HG02610 (cell line): ENCODE measurements around the gene ITM2C.

Source experiments
- ATAC-seq: cut with Tn5 transposase; IDR thresholded peaks from one replicate; pipeline ENCODE4 v1.9.1; 2021; ENCODE audit warnings: mild to moderate bottlenecking, moderate library complexity; ENCODE audit not compliant: unreplicated experiment

ITM2C gene

DNA sequence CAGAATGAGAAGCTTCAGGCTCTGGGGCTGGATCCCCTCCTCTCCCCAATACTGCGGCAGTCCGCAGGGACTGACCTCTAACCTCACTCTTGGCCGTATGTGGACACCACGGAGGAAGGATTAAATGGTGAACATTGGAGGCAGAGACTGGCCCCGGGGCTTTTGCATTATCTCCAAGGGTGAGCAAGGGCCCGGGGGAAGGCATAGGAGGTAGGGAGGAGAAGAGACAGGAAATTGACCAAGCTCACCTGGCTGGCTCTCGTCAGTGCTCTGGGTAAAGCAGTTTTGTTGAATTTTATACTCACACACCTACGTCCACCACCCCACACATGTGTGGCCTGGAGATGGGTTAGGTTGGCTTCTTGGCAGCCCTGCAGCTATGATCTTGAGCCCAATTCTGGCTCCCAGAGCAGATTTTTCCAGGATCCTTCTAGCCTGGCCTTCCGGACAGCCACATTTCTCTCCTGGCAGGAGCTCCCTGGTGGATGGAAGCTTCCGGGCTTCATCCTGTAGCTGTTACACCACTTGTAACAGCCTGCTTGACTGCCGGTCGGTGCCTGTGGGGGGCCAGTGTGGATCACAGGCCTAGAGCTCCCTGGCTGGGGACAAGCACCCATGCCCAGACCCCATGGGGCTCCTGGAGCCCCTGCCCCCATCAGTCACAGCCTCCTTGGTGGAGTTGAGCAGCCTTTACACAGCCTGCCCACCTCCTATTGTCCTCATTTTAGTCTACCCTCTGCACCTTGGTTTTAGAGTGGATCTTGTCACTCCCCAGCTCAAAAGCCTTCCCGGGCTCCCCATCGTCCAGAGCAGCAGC is 7.6 kb downstream of the ITM2C start:
- peak; percentile 0 for ATAC-seq

DNA sequence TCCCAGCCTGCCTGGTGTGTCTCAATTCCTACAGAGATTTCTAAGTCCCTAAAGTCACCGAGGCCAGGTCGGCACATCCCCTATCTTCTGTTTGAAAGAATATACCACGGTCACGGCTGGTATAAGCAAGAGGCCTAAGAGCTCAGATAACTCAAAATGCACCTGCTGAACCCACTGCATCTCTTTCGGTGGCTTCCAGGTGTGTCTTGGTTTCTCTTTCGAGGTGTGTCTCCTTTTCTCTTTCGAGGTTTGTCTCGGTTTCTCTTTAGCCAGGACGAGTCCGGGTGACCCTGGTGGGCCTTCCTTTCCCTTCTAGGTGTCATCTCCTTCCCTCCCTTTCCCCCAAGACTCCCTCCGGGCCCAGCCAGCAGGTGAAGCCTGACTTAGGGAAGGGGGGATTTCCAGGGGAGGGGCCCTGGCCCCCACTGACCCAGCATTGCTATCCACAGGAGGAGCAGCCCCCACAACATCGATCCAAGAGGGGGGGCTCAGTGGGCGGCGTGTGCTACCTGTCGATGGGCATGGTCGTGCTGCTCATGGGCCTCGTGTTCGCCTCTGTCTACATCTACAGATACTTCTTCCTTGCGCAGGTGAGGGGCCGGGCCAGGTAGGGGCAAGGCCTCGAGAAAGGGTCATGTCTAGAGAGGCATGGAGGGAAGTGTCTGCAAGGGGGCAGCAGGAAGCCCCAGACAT is 8.4 kb downstream of the ITM2C start:
- peak; percentile 62 for ATAC-seq

DNA sequence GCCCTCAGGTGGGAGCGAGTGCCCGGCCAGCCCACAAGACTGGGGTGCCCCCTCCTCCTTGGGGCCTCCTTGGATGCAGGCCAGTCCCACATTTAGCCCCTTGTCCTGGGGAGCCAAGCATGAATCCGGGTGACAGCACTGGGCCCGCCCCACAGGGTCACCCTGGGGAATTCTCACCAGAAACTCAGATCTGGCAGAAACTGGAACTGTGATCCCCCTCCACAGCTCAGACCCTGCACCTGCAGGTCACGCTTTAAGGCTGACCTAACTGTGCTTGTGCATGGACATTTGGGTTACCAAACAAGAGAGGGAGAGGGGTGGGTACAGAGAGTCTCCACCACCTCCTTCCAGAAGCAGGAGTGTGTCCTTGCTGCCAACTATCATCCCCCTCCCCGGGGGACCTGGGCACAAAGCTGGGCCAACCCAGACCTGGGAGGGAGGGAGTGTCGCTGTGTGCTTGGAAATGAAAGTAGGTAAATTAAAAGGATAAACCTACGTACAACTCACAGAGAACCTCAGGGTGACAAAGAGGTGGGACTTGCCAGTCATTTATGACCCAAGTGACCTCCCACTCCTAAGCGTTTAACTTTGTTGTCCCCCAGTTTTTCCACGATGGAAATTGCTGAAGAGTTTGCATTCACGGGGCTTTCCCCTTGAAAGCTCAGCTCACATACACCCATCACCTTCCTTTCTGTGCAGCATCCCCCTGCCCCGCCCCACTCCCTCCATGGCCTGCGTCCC is 9.1 kb downstream of the ITM2C start:
- peak; percentile 76 for ATAC-seq

DNA sequence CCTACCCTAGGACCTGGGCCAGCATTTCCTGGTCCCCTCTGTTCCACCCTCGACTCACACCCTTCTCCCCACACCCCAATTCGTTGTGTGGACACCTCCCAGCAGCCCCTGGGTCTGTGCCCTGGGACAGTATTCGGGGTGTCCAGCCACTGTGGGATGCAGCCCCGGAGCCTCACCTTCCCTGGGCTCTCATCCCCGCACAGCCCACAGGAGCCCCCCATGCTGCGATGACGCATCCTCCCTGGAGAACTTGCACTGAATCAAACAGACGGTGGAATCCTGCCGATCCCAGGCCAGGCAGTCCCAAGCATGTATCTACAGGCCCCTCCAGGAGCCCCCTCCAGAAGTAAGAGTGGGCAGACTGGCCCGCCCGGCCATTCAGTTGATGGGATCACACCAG is 9.7 kb downstream of the ITM2C start:
- no peak for ATAC-seq

DNA sequence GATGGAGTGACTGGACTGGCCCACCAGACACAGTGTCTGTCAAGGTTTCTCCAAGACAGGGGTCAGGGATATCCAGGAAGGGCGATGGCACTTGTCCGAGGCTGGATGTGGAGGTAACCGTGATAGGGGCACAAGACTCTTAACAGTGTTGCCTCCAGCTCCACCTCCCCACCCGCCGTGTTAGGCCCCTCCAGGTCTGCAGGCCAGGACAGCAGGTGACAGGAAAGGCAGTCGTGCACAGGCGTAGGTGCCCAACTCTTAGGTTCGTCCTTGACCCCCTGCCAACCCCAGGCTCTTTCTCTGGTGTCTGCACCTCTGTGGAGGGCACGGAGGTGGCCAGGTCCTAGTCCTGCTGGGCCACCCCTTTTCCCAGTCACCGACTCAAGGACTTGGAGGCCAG is 10.1 kb downstream of the ITM2C start:
- no peak for ATAC-seq

DNA sequence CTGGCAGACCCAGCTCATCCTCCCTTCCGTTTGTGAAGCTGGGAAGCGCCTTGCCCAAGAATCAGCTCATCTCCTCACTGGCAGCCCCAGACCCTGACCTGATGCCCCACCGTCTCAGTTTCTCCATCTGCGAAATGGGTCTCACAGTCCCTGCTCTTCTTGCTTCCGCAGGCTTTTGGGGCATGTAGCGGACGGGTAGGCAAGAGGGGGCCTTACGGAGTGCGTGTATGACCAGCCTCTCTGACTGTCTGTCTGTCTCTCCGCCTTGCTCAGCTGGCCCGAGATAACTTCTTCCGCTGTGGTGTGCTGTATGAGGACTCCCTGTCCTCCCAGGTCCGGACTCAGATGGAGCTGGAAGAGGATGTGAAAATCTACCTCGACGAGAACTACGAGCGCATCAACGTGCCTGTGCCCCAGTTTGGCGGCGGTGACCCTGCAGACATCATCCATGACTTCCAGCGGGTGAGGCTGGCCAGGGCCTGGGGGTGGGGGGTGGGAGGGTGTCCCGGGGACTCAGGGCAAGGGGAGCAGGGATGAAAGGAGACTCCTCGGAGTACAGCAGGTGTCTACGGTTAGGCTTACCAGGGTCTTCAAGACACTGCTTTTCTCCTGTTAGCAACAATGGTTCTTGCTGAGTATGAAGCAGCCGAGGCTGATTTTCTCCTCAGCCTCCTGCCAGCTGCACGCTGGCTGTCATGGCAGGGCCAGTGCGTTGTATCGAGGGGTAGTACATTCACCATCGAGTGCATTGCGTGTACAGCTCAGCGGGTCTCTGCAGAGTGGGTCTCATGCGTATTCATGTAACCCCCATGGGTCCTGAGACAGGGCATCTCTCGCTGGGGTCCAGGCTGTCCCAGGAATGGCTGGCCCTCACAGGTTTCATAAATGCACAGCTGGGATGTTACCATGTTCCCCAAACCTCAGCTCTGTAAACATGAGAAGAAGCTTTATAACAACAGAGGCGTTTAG is 10.9 kb downstream of the ITM2C start:
- no peak for ATAC-seq

DNA sequence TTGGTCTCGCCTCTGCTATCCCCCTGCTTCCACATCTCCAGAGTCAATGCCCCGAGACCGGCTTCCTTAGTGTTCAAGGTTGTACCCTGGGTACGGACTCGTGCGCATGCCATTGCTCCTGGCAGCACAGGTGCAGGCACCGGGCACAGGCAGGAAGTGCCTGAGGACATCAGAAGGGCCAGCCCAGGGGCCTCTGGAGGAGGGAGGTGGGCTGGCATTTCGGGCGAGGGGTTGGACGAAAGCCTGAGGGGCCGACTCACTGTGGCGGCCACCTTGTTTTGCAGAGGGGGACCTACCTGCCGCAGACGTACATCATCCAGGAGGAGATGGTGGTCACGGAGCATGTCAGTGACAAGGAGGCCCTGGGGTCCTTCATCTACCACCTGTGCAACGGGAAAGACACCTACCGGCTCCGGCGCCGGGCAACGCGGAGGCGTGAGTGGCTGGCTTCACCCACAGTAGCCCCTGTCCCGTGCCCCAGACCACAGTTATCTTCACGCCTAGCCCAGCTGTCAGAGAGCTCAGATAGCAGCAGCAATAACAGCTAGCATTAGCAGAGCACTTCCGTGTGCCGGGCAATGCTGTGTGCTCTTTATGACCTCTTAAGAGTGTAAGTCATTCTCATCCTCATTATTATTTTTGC is 12.5 kb downstream of the ITM2C start:
- ATAC-seq: no peak

DNA sequence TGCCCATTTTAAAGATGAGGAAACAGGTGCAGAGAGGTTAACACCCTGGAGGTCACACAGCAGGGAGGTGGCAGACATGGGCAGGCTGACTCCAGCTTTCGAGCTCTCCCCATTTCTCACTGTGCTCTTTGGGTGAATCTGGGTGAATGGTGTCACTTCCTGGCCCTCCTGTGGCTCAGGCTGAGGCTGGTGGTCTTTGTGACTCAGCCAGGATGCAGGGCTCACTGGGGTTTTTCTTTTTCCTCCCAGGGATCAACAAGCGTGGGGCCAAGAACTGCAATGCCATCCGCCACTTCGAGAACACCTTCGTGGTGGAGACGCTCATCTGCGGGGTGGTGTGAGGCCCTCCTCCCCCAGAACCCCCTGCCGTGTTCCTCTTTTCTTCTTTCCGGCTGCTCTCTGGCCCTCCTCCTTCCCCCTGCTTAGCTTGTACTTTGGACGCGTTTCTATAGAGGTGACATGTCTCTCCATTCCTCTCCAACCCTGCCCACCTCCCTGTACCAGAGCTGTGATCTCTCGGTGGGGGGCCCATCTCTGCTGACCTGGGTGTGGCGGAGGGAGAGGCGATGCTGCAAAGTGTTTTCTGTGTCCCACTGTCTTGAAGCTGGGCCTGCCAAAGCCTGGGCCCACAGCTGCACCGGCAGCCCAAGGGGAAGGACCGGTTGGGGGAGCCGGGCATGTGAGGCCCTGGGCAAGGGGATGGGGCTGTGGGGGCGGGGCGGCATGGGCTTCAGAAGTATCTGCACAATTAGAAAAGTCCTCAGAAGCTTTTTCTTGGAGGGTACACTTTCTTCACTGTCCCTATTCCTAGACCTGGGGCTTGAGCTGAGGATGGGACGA is 13.2 kb downstream of the ITM2C start:
- no peak for ATAC-seq

DNA sequence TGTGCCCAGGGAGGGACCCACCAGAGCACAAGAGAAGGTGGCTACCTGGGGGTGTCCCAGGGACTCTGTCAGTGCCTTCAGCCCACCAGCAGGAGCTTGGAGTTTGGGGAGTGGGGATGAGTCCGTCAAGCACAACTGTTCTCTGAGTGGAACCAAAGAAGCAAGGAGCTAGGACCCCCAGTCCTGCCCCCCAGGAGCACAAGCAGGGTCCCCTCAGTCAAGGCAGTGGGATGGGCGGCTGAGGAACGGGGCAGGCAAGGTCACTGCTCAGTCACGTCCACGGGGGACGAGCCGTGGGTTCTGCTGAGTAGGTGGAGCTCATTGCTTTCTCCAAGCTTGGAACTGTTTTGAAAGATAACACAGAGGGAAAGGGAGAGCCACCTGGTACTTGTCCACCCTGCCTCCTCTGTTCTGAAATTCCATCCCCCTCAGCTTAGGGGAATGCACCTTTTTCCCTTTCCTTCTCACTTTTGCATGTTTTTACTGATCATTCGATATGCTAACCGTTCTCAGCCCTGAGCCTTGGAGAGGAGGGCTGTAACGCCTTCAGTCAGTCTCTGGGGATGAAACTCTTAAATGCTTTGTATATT is 14.0 kb downstream of the ITM2C start:
- ATAC-seq: no peak

DNA sequence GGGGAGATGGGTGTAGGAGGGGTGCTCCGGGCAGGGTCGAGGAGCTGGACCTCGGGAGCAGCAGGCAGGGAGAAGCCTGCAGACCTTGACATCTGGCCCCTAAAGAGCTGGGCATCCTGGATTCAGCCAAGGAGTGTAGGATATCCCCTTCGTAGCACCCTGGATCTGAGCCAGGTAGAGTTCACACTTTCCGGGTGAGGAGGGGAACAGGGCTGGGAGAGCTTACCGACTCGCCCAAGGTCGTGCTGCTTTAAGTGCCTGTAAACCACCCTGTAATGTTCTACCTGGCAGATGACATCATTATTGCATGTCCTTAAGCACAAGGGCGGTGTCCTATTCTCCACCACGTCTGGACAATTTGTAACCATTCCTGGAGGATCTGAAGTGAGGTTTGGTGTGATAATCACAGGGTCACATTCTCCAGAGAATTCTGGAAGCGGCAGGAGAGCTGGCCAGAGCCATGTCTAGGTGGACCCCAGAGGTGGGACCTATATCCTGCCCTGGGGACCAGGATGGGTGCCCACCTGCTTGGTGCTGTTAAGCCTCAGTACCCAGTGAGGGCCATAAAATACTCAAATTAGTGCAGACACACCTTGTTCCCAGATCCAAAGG is 14.6 kb downstream of the ITM2C start:
- ATAC-seq: no peak

DNA sequence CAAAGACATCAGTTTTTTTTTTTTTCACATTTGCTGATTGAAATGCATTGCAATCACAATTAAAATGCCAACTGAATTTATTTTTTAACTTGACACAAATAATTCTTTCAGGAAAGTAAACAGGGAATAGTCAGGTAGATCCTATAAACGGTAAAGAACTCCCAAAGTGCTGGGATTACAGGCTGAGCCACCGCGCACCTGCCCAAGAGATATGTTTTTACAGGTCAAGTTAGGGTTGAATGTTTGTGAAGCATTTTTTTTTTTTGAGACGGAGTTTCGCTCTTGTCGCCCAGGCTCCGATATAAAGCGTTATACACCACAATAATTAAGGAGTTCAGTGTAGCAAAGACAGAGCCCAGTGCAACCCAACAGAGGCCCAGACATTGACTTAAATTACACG is 15.1 kb downstream of the ITM2C start:
- no peak for ATAC-seq

DNA sequence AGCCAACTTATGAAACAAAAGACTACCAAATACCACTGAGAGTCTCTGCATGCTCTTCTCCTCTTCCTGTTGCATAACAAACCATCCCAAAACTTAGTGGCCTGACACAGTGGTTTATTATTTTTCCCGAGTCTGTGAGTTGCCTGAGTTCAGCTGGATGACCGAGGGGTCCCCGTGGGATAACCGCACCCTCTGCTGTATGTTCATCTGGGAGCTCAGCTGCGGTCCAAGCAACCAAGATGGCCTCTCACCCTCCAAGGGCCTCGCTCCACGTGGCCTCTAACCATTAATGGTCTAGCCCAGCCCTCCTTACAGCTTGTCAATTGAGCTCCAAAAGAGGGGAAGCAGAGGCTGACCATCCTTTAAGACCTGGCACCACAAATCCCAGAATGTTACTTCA is 17.1 kb downstream of the ITM2C start:
- ATAC-seq: no peak

DNA sequence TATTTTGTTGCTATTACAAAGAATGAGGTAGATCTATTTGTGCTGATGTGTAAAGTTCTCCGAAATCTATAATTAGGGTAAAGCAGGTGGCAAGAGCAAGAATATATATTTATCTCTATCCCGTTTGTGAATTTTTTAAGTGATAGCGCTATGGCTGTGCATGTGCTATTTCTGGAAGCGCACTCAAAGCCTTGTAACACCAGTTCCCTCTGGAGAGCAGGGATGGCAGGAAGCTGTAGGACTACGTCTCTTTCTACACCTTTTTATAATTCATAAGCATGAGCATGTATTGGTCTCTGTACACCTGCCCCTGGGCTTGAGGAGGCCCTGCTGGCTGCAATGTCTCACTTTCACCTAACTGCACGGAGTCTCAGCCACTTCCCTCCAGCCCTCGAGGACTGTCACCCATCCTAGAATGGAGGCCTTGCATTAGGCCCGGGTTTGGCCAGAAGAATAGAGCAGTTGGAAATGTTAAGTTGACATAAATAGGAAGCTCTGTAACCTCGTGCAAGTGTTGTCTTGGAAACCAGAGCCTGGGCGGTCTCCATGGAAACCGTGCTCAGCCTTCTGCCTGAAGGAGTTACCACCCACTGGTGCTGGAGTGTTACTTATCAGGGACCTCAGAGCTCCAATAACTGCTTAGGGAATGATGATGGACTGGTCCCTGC is 20.9 kb downstream of the ITM2C start:
- peak; percentile 54 for ATAC-seq

DNA sequence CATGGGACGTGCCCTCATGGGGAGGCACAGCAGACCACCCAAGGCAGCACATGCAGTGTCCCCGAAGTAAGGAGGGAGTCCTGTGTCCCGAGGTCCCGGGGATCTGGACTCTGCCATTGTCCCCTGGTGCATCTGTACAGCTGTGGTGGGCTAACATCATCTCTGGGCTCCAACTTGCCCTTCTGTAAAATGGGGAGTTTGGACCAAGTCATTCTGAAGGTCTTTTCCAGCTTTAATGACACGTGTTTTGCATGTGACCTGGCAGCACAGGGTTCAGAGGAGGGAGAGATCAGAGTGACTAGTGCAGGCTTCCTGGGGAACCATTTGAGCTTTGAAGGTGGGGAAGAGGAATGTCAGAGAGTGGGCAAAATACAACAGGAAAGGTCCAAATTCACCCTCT is 21.5 kb downstream of the ITM2C start:
- ATAC-seq: no peak

DNA sequence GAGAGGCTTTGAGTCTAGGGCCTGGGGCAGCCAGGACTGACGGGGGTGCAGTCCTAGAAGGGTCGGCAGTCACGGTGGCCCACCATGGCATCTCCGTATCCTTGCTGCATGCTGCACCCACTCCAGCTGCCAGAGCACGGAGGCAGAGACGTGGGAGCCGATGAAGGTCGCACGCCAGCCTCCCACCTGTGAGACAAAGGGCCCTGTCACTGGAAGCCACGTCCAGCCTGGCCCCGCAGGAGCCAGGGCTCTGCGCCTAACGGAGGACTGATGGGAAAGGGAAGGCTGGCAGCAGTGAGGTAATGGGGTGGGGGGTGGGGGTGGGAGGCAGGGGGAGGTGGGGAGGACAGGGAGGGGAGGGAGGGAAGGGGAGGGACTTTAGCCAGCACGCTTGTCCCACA is 21.9 kb downstream of the ITM2C start:
- no peak for ATAC-seq

DNA sequence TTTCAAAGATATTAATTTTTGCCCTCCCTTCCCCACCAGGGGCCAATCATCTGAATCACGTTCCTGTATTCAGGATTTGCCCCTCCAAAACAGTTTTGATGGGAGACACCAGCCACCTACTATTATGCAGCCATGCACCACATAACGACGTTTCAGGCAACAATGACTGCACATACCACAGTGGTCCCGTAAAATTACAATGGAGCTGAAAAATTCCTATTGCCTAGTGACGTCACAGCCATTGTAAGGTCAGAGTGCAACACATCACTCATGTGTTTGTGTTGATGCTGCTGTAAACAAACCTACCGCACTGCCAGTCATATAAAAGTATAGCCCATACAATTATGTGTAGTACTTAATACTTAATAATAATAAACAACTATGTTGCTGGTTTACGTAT is 22.6 kb downstream of the ITM2C start:
- ATAC-seq: no peak

DNA sequence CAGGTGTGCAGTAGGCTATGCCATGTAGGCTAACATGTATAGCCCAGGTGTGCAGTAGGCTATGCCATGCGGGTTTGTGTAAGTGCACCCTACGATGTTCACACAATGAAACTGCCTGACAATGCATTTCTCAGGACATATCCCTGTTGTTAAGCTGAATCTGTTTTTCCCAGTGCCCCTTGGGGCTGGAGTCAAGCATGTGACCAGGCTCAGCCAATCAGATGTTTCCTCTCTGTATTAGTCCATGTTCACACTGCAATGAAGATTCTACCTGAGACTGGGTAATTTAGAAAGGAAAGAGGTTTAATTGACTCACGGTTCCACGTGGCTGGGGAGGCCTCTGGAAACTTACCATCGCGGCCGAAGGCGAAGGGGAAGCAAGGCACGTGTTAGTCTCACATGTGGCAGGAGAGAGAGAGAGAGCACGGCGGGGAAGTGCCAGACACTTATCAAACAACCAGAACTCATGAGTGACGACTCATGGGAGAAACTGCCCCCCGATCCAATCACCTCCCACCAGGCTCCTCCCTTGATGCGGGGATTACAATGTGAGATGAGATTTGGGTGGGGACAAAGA is 24.2 kb downstream of the ITM2C start:
- ATAC-seq: no peak
